Neural crest cell (in vitro differentiated cells): ENCODE results near the gene GLIS1. TPM values are rescaled to one million over a fixed set of nuclear protein-coding genes. Genes with fewer than 3 reads are reported as not detected.

Source experiments
- DNase-seq: peaks from one replicate; pipeline ENCODE4 v3.0.0; 2021; ENCODE audit warnings: low read depth, mixed read lengths, low spot score
- H3K27ac Mint-ChIP-seq: one replicate; pipeline ENCODE4 v1.8.0; 2021; ENCODE audit warnings: mild to moderate bottlenecking, mixed read lengths; ENCODE audit not compliant: unreplicated experiment
- H3K27me3 Mint-ChIP-seq: 2 replicates; pipeline ENCODE4 v1.8.0; 2021; ENCODE audit warnings: low read depth, mild to moderate bottlenecking, mixed read lengths
- H3K36me3 Mint-ChIP-seq: 2 replicates; pipeline ENCODE4 v1.8.0; 2021; ENCODE audit warnings: low read depth, mild to moderate bottlenecking, mixed read lengths
- H3K4me1 Mint-ChIP-seq: 2 replicates; pipeline ENCODE4 v1.8.0; 2021; ENCODE audit warnings: mixed read lengths
- H3K4me3 Mint-ChIP-seq: one replicate; pipeline ENCODE4 v1.8.0; 2021; ENCODE audit warnings: mild to moderate bottlenecking, mixed read lengths
- H3K9me3 Mint-ChIP-seq: 2 replicates; pipeline ENCODE4 v1.8.0; 2021; ENCODE audit warnings: mixed read lengths
- CTCF ChIP-seq: fragments of 200-600 bp; sonication (generic); conservative IDR thresholded peaks from 2 replicates; pipeline ENCODE4 v1.5.0; 2021; ENCODE audit warnings: antibody characterized with exemption, mild to moderate bottlenecking
- total RNA-seq: library from RNA; stranded (reverse); gene quantifications from 2 replicates; pipeline ENCODE4 v1.2.1, GENCODE V29; 2021

Gene GLIS1
- total RNA-seq, 1 donor from 2014 or later = not detected

- no peak overlapping the region for H3K27ac Mint-ChIP-seq
- DNase-seq = no peak
- peaks cover 40% of the 10 kb centered on the region for H3K27me3 Mint-ChIP-seq
- H3K9me3 Mint-ChIP-seq = no peaks in the 10 kb centered on the region
- H3K4me1 Mint-ChIP-seq = peaks cover 14% of the 10 kb centered on the region
- H3K36me3 Mint-ChIP-seq = no peaks in the 10 kb centered on the region
- H3K4me3 Mint-ChIP-seq = no peak overlapping the region
- TF ChIP-seq CTCF = no peak
Observed at GRCh38 chr1:53687426-53687825, 51.5 kb downstream of the GLIS1 start.

- H3K9me3 Mint-ChIP-seq = no peaks in the 10 kb centered on the region
- no peaks in the 10 kb centered on the region for H3K36me3 Mint-ChIP-seq
- TF ChIP-seq CTCF = no peak
- peaks cover 19% of the 10 kb centered on the region for H3K4me1 Mint-ChIP-seq
- H3K4me3 Mint-ChIP-seq = no peak overlapping the region
- peaks cover 44% of the 10 kb centered on the region for H3K27me3 Mint-ChIP-seq
- DNase-seq = no peak
- no peak overlapping the region for H3K27ac Mint-ChIP-seq
Observed at GRCh38 chr1:53686965-53687267, 52.0 kb downstream of the GLIS1 start.

GRCh38 chr1:53686091-53686964 lies 52.6 kb downstream of the GLIS1 start:
- peaks cover 41% of the 10 kb centered on the region for H3K27me3 Mint-ChIP-seq
- TF ChIP-seq CTCF = no peak
- H3K36me3 Mint-ChIP-seq = no peaks in the 10 kb centered on the region
- peaks cover 22% of the 10 kb centered on the region for H3K4me1 Mint-ChIP-seq
- H3K4me3 Mint-ChIP-seq = no peak overlapping the region
- H3K27ac Mint-ChIP-seq = peak overlapping the region; percentile 12
- no peak for DNase-seq
- no peaks in the 10 kb centered on the region for H3K9me3 Mint-ChIP-seq

GRCh38 chr1:53685272-53686051 lies 53.5 kb downstream of the GLIS1 start:
- H3K4me3 Mint-ChIP-seq = no peak overlapping the region
- peaks cover 22% of the 10 kb centered on the region for H3K4me1 Mint-ChIP-seq
- no peaks in the 10 kb centered on the region for H3K36me3 Mint-ChIP-seq
- H3K27ac Mint-ChIP-seq = peak overlapping the region; percentile 12
- DNase-seq = no peak
- no peaks in the 10 kb centered on the region for H3K9me3 Mint-ChIP-seq
- H3K27me3 Mint-ChIP-seq = peaks cover 41% of the 10 kb centered on the region
- TF ChIP-seq CTCF = no peak

GRCh38 chr1:53684741-53685140 lies 54.2 kb downstream of the GLIS1 start:
- Mint-ChIP-seq H3K27me3 (peaks cover 41% of the 10 kb centered on the region), H3K36me3 (no peaks in the 10 kb centered on the region), H3K4me1 (peaks cover 22% of the 10 kb centered on the region), H3K27ac (no peak overlapping the region), H3K9me3 (no peaks in the 10 kb centered on the region), H3K4me3 (no peak overlapping the region)
- no peak for TF ChIP-seq CTCF
- DNase-seq = no peak
